ENCODE results near the gene FUT4. TPM values are rescaled to one million over a fixed set of nuclear protein-coding genes. Genes with fewer than 3 reads are reported as not detected.

The FUT4 gene
- polyA plus RNA-seq, 1 experiment = 1.9 TPM

DNA sequence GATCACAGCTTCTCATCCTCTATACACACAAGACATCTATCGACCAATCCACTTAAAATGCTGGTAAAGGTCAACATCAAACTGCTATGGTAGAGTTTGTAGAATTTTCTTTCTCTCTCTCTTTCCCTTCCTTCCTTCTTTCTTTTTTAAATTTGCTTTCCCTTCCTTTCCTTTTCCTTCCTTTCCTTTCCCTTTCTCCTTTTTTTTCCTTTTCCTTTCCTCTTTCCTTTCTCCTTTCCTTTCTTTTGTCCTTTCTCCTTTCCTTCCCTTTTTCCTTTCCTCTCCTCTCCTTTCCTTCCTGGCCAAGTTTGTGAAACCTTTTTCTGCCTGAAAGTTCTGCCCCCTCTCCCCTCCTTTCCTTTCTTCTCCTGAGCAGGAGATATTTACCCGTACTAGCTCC lies 28.3 kb upstream of the FUT4 start:
- no peaks in the 10 kb centered on the region for H3K36me3 ChIP-seq (ENCODE audit: control insufficient read depth, insufficient read depth, low read length)
- no peak for DNase-seq (ENCODE audit: low read depth)
- TF ChIP-seq CTCF (IDR thresholded peaks at IDR 0.05; ENCODE audit: insufficient read depth, low read depth, low read length) = no peak
- ChIA-PET CTCF (interaction anchor here (0.6 to 2.3 kb wide), 3 partner anchors 10 to 620 kb away, joined by 3 to 8 read pairs (median 7); no protein-coding TSS in a partner anchor), POLR2A (no interaction called here)
- no peaks in the 10 kb centered on the region; the same call in none of the 2 replicates for H3K27me3 ChIP-seq (ENCODE audit: control insufficient read depth, insufficient read depth, low read length)
- no peak overlapping the region for H3K4me3 ChIP-seq (ENCODE audit: low read depth, low read length)

GRCh38 chr11:94516725-94517124 lies 27.0 kb upstream of the FUT4 start:
- H3K4me3 ChIP-seq (ENCODE audit: low read depth, low read length) = no peak overlapping the region
- CTCF ChIA-PET = interaction anchor here (0.6 to 2.3 kb wide), 8 partner anchors 10 to 621 kb away, joined by 3 to 8 read pairs (median 4); no protein-coding TSS in a partner anchor
- TF ChIP-seq CTCF (IDR thresholded peaks at IDR 0.05; ENCODE audit: insufficient read depth, low read depth, low read length) = no peak
- POLR2A ChIA-PET = no interaction called here
- H3K36me3 ChIP-seq (ENCODE audit: control insufficient read depth, insufficient read depth, low read length) = no peaks in the 10 kb centered on the region
- no peaks in the 10 kb centered on the region; the same call in none of the 2 replicates for H3K27me3 ChIP-seq (ENCODE audit: control insufficient read depth, insufficient read depth, low read length)
- no peak for DNase-seq (ENCODE audit: low read depth)

GRCh38 chr11:94518300-94518699 lies 25.4 kb upstream of the FUT4 start:
- no peak for TF ChIP-seq CTCF (IDR thresholded peaks at IDR 0.05; ENCODE audit: insufficient read depth, low read depth, low read length)
- DNase-seq (ENCODE audit: low read depth) = no peak
- ChIA-PET POLR2A (no interaction called here), CTCF (interaction anchor here (1.3 kb wide), 1 partner anchor 50 kb away, joined by 3 read pairs; no protein-coding TSS in a partner anchor)
- Histone ChIP-seq H3K4me3 (ENCODE audit: low read depth, low read length) (no peak overlapping the region), H3K27me3 (ENCODE audit: control insufficient read depth, insufficient read depth, low read length) (no peaks in the 10 kb centered on the region; the same call in none of the 2 replicates), H3K36me3 (ENCODE audit: control insufficient read depth, insufficient read depth, low read length) (no peaks in the 10 kb centered on the region)

GRCh38 chr11:94519478-94520084 lies 24.1 kb upstream of the FUT4 start:
- DNase-seq (ENCODE audit: low read depth) = no peak
- Histone ChIP-seq H3K36me3 (ENCODE audit: control insufficient read depth, insufficient read depth, low read length) (no peaks in the 10 kb centered on the region), H3K27me3 (ENCODE audit: control insufficient read depth, insufficient read depth, low read length) (no peaks in the 10 kb centered on the region; the same call in none of the 2 replicates), H3K4me3 (ENCODE audit: low read depth, low read length) (no peak overlapping the region)
- POLR2A ChIA-PET = no interaction called here
- peak; percentile 56 for TF ChIP-seq CTCF (IDR thresholded peaks at IDR 0.05; ENCODE audit: insufficient read depth, low read depth, low read length)
- CTCF ChIA-PET = interaction anchor here (0.5 to 2.4 kb wide), 19 partner anchors 9 to 996 kb away, joined by 3 to 12 read pairs (median 3); partner anchors contain the start of gene FUT4

GRCh38 chr11:94521684-94522083 lies 22.0 kb upstream of the FUT4 start:
- Histone ChIP-seq H3K27me3 (ENCODE audit: control insufficient read depth, insufficient read depth, low read length) (no peaks in the 10 kb centered on the region), H3K36me3 (ENCODE audit: control insufficient read depth, insufficient read depth, low read length) (no peaks in the 10 kb centered on the region), H3K4me3 (ENCODE audit: low read depth, low read length) (no peak overlapping the region)
- ChIA-PET POLR2A (no interaction called here), CTCF (interaction anchor here (0.6 to 3.0 kb wide), 17 partner anchors 8 to 627 kb away, joined by 3 to 12 read pairs (median 4); partner anchors contain the start of gene C11orf97)
- DNase-seq (ENCODE audit: low read depth) = no peak
- TF ChIP-seq CTCF (IDR thresholded peaks at IDR 0.05; ENCODE audit: insufficient read depth, low read depth, low read length) = peak; percentile 60
